Glomerular visceral epithelial cell (primary cell): ENCODE measurements around the gene ZNF784.
A peak's percentile ranks its signal among the peaks of the same experiment; 100 is the strongest.

Experiments
- DNase-seq: peaks from one replicate; pipeline ENCODE4 v3.0.0-alpha.2; 2016; ENCODE audit errors: extremely low spot score

ZNF784 gene

DNA sequence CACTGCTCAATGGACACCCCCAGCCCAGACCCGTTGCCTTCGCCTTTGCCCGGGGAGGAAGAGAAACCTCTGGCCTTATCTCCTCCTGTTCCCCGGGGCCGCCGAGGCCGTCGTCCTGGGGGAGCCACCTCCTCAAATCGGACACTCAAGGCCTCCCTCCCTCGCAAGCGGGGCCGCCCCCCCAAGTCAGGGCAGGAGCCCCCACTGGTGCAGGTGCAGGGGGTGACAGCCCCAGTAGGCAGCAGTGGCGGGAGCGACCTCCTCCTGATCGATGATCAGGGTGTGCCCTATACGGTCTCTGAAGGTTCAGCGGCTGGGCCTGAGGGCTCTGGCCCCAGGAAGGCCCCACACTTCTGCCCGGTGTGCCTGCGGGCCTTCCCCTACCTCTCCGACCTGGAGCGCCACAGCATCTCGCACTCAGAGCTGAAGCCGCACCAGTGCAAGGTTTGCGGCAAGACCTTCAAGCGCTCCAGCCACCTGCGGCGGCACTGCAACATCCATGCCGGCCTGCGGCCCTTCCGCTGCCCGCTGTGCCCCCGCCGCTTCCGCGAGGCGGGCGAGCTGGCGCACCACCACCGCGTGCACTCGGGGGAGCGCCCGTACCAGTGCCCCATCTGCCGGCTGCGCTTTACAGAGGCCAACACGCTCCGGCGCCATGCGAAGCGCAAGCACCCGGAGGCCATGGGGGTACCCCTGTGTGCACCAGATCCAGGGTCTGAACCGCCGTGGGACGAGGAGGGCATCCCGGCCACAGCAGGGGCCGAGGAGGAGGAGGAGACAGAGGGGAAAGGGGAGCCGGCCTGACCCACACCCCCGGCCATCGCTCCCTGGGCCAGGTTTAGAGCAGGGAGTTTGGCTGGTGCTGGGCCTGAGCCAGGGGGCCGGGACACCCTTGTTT is 22.0 kb downstream of the ZNF784 start:
- no peak for DNase-seq

GRCh38 chr19:55601084-55601483 is 23.3 kb downstream of the ZNF784 start:
- DNase-seq: no peak

DNA sequence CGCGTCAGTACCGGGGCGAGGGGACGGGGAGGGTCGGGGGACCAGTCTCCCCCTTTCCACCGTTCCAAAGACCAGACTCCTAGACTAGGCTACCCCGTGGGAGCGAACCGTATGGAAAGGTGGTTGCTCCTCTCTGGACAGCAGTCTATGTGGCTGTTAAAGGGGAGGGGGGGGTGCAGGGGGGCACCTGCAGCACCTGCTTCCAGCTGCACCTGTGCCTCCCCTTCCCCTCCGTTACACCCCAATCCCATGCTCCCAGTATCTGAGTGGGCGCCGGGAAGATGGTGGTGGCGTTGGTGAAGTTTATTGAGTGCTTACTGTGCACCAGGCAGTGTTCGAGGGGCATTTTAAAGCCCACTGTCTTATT is 23.7 kb downstream of the ZNF784 start:
- DNase-seq: no peak

- peak; percentile 90 for DNase-seq
These were observed 24.3 kb downstream of the ZNF784 start, which contains the start of gene ZNF524 for GRCh38 chr19:55599842-55600661. Gene ZNF524 (plus strand): TSS chr19:55600288. CDS start chr19:55602113, 1,825 bp downstream.

DNA sequence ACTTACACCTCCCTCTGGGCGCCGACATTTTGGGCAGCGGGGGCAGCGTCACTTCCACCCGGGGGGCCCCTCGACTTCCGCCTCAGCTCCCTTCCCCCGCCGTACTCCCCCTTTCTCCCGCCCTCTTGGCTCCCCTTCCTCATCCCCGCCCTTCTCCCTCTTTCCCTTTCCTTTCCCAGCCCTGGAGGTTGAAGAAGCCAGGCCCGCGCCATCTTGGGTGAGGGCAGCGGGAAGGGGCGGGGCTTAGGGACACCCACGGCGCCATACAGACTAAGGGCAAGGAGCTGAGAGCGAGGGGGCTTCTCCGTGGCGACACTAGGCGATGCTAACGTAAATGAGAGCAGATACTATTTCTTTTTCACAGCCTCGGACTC is 24.9 kb downstream of the ZNF784 start, which contains the start of gene FIZ1:
Gene FIZ1 (minus strand): TSS at position 50 of the 374 bp plus-strand sequence. CDS start 1,652 bp downstream, outside the sequence.
- DNase-seq: peak; percentile 100

DNA sequence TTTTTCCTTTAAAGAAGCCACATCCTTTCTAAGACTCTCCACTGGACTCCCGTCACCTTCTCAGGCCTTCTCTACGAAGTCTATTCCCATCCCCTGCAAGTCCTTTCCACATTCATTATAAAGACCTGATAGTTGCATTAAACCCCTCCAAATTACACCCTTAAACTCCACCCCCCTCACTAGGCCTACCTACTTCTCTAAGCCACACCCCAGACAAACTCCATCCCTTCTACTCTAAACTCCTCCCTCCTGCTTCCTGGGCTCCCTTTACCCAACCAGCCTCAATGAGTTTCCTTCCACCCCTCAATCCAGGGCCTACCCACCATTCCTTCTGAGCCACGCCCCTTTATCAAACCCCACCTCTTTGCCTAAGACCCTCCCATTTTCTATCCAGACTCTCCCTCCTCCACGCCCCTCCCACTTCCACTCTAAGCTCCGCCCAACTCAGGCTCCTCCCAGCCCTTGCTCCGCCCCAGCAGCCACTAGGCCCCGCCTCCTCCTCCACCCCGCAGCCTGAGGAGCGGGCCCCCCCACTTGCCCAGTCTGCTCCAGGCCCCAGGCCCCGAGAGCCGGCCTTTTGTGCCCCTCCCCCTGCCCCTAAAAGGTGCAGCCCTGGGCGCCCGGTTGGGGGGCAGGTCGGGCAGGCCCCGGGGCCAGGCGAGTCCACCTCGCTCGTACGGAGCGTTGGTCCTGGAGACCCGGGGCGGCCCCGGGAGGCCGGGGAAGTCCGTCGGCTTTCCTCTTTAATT is 25.5 kb downstream of the ZNF784 start:
- peak; percentile 98 for DNase-seq

GRCh38 chr19:55598034-55598433 is 26.3 kb downstream of the ZNF784 start:
- DNase-seq: no peak

GRCh38 chr19:55597501-55597921 is 26.9 kb downstream of the ZNF784 start:
- no peak for DNase-seq

DNA sequence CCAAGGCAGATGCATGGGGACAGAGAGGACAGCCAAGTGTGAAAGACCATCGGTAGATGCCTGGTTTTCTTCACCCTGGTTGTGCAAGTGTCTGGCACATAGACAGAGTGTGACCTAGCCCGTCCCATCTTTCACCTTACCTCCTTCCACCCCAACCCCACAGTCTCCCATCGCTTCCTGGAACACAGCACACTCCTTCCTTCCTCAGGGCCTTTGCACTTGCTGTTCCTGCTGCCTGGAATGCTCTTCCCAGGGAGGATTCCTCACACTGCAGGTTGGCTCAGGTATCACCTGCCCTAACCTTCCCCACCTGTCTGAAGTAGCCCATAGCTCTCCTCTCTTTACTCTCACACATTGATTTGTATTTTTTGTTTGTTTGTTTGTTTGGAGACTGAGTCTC is 28.1 kb downstream of the ZNF784 start:
- no peak for DNase-seq

DNA sequence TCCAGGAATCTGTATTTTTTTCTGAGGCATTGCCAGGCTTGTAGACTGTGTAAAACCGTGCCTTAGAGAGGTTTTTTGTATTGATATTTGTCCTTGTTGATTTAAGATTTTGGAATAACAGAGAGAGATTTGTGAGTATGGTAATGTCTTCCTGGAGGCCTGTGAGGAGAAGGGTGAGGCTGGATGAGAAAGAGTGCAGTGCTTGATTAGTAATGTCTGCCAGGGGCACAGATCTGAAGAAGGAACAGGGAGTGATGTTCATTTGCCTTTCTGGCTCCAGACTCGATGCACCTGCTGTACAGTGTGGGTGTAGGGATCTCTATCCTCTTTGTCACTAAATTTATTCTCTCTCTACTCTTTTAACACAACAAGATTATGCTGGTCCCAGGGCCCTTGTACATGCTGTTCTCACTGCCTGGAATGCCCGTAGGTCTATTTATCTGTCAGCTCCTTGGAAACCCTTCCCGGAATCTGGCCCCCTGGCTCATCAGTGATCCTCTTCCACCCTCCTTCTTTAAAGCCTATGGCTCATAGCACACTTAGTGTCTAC is 29.3 kb downstream of the ZNF784 start:
- no peak for DNase-seq

DNA sequence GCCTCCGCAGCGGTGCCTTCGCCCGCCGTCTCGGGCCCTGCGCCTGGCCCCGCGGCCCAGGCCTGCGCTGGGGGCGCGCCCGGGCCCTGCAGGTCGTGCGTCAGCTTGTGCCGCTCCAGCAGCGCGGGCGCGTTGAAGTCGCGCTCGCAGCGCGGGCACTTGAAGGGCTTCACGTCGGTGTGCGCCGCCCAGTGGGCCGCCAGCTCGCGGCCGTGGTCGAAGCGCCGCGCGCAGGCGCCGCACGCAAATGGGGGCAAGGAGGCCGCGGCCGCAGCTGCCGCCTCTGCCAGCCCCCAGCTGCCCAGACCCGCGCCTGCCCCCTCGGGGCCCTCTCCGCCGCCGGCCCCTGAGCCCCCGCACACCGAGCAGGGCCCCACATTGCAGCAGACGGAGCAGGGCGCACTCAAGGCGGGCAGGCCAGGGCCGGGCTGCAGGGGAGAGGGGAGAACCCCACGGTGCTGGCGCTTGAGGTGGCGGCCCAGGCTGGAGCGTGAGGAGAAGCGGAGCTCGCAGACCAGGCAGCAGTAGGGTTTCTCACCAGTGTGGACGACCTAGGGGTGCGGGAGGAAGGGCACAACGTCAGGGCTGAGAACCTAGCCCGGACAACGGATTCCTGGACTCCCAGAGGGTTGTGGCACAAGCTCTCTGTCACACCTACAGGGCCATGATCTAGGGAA is 31.1 kb downstream of the ZNF784 start:
- DNase-seq: no peak

DNA sequence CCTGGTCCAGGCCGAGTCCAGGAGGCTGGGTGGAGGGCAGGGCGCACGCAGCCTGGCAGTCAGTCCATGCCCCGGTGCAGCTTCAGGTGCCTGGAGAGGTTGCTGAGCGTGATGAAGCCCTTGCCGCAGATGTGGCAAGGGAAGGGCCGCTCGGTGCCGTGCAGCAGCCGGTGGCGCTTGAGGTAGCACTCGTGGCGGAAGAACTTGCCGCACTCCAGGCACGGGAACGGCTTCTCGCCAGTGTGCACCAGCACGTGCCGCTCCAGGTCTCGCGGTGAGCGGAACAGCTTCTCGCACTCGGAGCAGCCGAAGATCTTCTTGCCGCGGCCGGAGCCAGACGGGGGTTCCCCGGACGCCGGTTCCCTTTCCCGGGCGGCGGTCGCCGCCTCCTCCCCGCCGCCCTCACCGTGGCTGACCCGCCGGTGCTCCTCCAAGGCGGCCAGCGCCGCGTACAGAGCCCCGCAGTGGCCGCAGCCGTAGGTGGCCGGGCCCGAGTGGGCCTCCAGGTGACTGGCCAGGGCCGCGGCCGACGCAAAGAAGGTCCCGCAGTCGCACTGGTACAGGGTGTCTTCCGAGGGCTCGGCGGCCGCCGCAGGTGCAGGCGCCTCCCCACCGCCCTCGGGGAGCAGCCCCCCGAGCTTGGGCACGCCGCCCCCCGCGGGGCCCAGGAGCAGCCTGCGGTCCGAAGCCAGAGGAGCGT is 31.8 kb downstream of the ZNF784 start:
- no peak for DNase-seq

- DNase-seq: no peak
These were observed 32.8 kb downstream of the ZNF784 start for GRCh38 chr19:55591555-55591954.

DNA sequence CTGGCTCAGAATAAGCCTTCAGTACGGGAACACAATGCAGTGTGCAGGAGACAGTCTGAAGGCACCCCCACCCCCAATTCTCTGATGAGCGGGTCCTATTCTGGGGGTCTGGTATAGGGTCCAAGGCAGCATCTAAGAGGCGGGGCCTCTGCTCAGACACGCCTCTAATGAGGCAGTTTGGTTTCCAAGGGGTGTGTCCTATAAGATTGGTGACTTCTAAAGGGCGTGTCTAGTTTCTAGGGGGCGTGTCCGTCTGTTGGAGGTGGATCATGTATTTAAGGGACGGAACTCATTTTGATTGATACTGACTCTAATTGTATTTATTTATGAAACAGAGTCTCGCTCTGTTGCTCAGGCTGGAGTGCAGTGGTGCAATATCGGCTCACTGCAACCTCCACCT is 33.7 kb downstream of the ZNF784 start:
- no peak for DNase-seq

DNA sequence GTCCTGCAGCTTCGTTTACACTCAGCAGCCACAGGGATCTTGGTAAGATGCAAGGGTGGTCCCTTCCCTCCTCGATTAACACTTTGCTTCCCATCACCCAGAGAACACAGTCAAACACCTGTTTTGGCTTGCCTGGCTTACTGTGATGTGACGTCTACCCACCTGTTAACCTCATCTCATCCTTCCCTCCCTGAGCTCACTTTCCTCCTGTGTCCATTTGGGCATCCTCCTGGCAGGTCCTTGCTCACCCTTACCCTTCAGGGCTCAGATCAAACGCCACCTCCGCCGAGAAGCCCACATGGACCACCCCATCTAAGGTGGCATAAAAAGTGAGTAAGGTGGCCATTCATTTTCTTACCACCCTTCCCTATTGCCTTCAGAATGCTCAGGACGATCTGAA is 34.3 kb downstream of the ZNF784 start:
- DNase-seq: no peak

GRCh38 chr19:55588738-55589137 is 35.6 kb downstream of the ZNF784 start:
- DNase-seq: no peak

DNA sequence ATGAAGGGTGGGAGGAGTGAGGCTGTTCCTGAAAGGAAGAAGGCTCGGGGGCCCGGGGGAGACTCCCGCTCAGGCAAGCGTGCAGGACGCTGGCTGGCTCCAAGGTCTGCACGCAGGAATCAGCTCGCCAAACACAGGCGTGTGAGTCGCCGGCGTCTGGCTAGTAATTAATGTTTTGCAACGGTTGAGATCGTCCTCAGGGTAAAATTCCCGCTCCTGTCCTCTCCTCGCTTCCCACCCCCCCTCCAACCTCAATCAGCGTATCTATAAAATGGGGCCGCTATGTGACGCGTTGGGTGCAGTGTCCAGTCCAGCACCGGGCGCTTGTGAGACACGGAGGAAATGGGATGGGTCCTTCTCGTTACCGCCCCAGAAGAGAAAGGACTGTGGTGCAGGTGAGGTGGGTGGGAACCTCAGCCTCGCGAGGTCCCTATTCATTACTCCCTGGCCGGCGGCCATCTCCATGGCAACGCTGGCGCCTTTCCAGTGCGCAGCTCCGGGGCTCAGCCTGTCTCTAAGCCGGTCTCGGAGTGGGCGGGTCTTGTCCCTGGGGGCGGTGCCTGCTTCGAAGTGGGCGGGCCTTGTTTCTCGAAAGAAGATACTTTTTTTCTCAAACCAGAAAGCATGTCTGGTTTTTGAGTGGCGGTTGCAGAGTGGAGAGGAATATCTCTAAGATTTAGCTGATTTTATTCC is 37.2 kb downstream of the ZNF784 start:
- DNase-seq: peak; percentile 98

- DNase-seq: peak; percentile 91
These were observed 38.6 kb downstream of the ZNF784 start for GRCh38 chr19:55585658-55586339.

DNA sequence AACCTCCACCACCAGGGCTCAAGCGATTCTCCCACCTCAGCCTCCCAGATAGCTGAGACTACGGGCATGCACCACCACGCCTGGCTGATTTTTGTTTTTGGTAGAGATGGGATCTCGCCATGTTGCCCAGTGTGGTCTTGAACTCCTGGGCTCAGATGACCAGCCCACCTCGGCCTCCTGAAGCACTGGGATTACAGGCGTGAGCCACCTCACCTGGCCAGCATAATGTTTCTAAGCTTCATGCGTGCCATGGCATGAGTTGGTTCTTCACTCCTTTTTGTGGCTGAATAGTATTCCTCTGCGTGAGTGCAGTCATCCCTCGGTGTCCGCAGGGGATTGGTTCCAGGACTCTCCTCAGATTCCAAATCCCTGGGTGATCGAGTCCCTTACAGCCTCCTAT is 39.5 kb downstream of the ZNF784 start:
- DNase-seq: no peak
